Right lobe of liver (tissue), 4 donors: ENCODE measurements around the gene BHMT2.

Experiments used
- CTCF ChIP-seq, 4 donors: fragments of 200-600 bp in 3 of 4; fragments of 450-650 bp in 1 of 4; IDR thresholded peaks; one replicate each; pipeline versions ENCODE4 v1.5.1 to v1.8.0; 2016 to 2022; ENCODE audit warnings: antibody characterized with exemption in 4 of 4, mild to moderate bottlenecking in 2 of 4
- POLR2A ChIP-seq: fragments of 450-650 bp; IDR thresholded peaks from one replicate; pipeline ENCODE4 v1.6.1; 2017; ENCODE audit warnings: antibody characterized with exemption, mild to moderate bottlenecking
- donor health status: DM: no; HTN: no; CAD: no.
- donor health status: DM: no; HTN: no; CAD: no.
- donor health status: DM: no; HTN: yes; CAD: no.

- no peak for TF ChIP-seq CTCF (IDR thresholded peaks at IDR 0.05)
- no peak for TF ChIP-seq POLR2A
These were observed 21.1 kb upstream of the BHMT2 start for GRCh38 chr5:79048437-79048836.
